Upper lobe of right lung (tissue), 1 donor: ENCODE results near the gene VIM. TPM values are rescaled to one million over a fixed set of nuclear protein-coding genes. Genes with fewer than 3 reads are reported as not detected.
"Not testable (repeated sequence)": the region's sequence is repeated elsewhere in the genome, so short reads cannot be mapped to it uniquely, and the experiment has no call there.

Experiments
- ATAC-seq: fragments of 200-7000 bp; cut with Tn5 transposase; one replicate; pipeline ENCODE4 v1.9.1; 2020; ENCODE audit warnings: mild to moderate bottlenecking, moderate library complexity
- DNase-seq: peaks from one replicate; pipeline ENCODE4 v3.0.0-alpha.2; 2020
- H3K27ac ChIP-seq: fragments of 200-600 bp; one replicate; pipeline ENCODE4 v1.8.0; 2022
- H3K27me3 ChIP-seq: fragments of 200-600 bp; one replicate; pipeline ENCODE4 v1.8.0; 2022; ENCODE audit warnings: mild to moderate bottlenecking
- H3K36me3 ChIP-seq: fragments of 200-600 bp; one replicate; pipeline ENCODE4 v1.8.0; 2022
- H3K4me1 ChIP-seq: fragments of 200-600 bp; one replicate; pipeline ENCODE4 v1.8.0; 2022
- H3K4me3 ChIP-seq: fragments of 200-600 bp; one replicate; pipeline ENCODE4 v1.8.0; 2022; ENCODE audit warnings: mild to moderate bottlenecking
- H3K9me3 ChIP-seq: fragments of 200-600 bp; one replicate; pipeline ENCODE4 v1.8.0; 2022
- intact Hi-C: fragments of 100-400 bp; cut with DNase I; formaldehyde crosslinking; loops from one replicate; pipeline ENCODE4 v1.11.0; 2022
- total RNA-seq: library from RNA; stranded (reverse); fragmentation: NEBNext Ultra II Directional; extraction: Animal tissue kit (Norgen Biotek cat#: 25700); gene quantifications from one replicate; pipeline ENCODE4 v1.2.1, GENCODE V29; 2021
- TF ChIP-seq, protein P1 (sequence below): fragments of 200-600 bp; IDR thresholded peaks from one replicate; pipeline ENCODE4 v1.8.0; 2022; ENCODE audit warnings: antibody characterized with exemption
- donor health status: DM: no; HTN: yes; CAD: no; lungs with severe emphysema.

VIM gene
- total RNA-seq, 1 donor from 2014 or later = 1,272 TPM

- Histone ChIP-seq H3K4me3 (no peak overlapping the region), H3K4me1 (no peaks in the 10 kb centered on the region), H3K27ac (no peak overlapping the region), H3K27me3 (no peaks in the 10 kb centered on the region), H3K9me3 (no peaks in the 10 kb centered on the region), H3K36me3 (no peaks in the 10 kb centered on the region)
- DNase-seq = no peak
- intact Hi-C loops = loop anchor here (5.0 kb wide), 1 partner anchor 408 kb away; no protein-coding TSS in a partner anchor
- TF ChIP-seq, protein P1, sequence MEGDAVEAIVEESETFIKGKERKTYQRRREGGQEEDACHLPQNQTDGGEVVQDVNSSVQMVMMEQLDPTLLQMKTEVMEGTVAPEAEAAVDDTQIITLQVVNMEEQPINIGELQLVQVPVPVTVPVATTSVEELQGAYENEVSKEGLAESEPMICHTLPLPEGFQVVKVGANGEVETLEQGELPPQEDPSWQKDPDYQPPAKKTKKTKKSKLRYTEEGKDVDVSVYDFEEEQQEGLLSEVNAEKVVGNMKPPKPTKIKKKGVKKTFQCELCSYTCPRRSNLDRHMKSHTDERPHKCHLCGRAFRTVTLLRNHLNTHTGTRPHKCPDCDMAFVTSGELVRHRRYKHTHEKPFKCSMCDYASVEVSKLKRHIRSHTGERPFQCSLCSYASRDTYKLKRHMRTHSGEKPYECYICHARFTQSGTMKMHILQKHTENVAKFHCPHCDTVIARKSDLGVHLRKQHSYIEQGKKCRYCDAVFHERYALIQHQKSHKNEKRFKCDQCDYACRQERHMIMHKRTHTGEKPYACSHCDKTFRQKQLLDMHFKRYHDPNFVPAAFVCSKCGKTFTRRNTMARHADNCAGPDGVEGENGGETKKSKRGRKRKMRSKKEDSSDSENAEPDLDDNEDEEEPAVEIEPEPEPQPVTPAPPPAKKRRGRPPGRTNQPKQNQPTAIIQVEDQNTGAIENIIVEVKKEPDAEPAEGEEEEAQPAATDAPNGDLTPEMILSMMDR = peak; percentile 18
- ATAC-seq = no peak
These were observed 22.7 kb downstream of the VIM start for GRCh38 chr10:17250736-17251135.

GRCh38 chr10:17254543-17255050 lies 26.6 kb downstream of the VIM start:
- H3K9me3 ChIP-seq, H3K36me3 ChIP-seq, H3K4me3 ChIP-seq, H3K27me3 ChIP-seq, ATAC-seq, DNase-seq, H3K27ac ChIP-seq, H3K4me1 ChIP-seq: not testable (repeated sequence)
- intact Hi-C loops = loop anchor here (5.0 kb wide), 1 partner anchor 412 kb away; no protein-coding TSS in a partner anchor

DNA sequence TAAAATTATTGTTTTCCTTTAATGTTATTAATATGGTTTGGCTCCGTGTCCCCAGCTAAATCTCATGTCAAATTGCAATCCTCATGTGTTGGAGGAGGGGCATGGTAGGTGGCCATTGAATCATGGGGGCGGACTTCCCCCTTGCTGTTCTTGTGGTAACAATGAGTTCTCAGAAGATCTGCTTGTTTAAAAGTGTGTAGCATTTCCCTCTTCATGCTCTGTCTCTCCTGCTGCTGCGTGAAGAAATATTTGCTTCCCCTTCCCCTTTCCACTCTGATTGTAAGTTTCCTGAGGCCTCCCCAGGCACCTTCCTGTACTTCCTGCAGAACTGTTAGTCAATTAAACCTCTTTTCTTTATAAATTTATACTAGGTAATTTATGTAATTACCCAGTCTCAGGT lies 27.5 kb downstream of the VIM start:
- H3K4me1 ChIP-seq = no peaks in the 10 kb centered on the region
- no peaks in the 10 kb centered on the region for H3K27me3 ChIP-seq
- no peak overlapping the region for H3K4me3 ChIP-seq
- DNase-seq (no peak), ATAC-seq (peak; percentile 47)
- intact Hi-C loops = no loop called here
- H3K9me3 ChIP-seq = no peaks in the 10 kb centered on the region
- no peaks in the 10 kb centered on the region for H3K36me3 ChIP-seq
- TF ChIP-seq, protein P1 = no peak
- no peak overlapping the region for H3K27ac ChIP-seq

- Histone ChIP-seq H3K36me3 (no peaks in the 10 kb centered on the region), H3K27ac (no peak overlapping the region), H3K4me1 (no peaks in the 10 kb centered on the region), H3K9me3 (no peaks in the 10 kb centered on the region), H3K4me3 (no peak overlapping the region), H3K27me3 (no peaks in the 10 kb centered on the region)
- ATAC-seq (no peak), DNase-seq (no peak)
- intact Hi-C loops = no loop called here
- TF ChIP-seq, protein P1 = no peak
These were observed 28.0 kb downstream of the VIM start for GRCh38 chr10:17256051-17256450.

- Histone ChIP-seq H3K4me3 (no peak overlapping the region), H3K4me1 (no peaks in the 10 kb centered on the region), H3K9me3 (peaks cover 4% of the 10 kb centered on the region), H3K27me3 (no peaks in the 10 kb centered on the region), H3K36me3 (no peaks in the 10 kb centered on the region), H3K27ac (no peak overlapping the region)
- DNase-seq = no peak
- intact Hi-C loops = no loop called here
- no peak for ATAC-seq
- TF ChIP-seq, protein P1 = no peak
These were observed 28.6 kb downstream of the VIM start for GRCh38 chr10:17256627-17257026.

DNA sequence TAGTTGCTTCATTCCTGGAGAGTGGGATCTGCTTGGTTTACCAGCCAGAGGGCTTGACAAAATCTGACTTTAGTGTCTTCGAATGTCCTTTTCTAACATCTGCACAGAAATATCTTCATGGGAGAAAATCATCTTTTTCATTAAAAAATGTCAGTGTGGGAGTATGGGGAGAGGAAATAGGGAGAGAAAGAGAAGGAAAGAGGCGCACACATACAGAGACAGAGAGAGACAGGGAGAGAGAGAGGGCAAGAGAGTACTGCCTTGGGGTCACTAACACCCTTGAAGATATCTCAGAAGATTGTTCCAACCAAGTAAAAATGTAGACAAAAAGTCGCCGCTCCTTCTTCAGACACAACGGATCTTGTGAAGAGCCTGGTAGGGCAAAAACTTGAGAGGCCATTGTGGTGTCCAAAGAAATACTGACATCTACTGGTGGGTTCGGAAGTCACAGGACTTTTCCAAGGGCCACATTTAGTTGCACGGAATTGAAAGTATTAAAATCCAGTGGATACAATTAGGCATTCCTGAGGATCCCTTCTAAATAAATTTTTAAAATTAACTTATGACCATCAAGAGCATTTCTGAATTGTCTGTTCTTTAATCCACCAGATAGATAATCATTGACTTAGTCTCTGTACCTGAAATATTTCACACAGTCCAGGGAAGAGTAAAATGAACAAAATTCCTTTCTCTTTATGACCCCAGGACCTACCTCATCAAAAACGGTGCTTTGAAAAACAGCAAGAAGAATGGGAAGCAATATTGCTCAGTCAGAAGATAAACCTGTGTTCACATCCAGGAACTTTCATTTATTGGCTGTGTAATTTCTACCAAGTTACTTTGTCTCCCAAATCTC lies 29.7 kb downstream of the VIM start:
- Histone ChIP-seq H3K4me3 (no peak overlapping the region), H3K27ac (no peak overlapping the region), H3K36me3 (no peaks in the 10 kb centered on the region), H3K27me3 (no peaks in the 10 kb centered on the region), H3K4me1 (no peaks in the 10 kb centered on the region), H3K9me3 (peaks cover 13% of the 10 kb centered on the region)
- intact Hi-C loops = no loop called here
- TF ChIP-seq, protein P1 = peak; percentile 88
- ATAC-seq (peak; percentile 96), DNase-seq (no peak)
